H1 (cell line): ENCODE results near the gene COL27A1. TPM values are rescaled to one million over a fixed set of nuclear protein-coding genes. Genes with fewer than 3 reads are reported as not detected.

Experiments used
- CEBPB ChIP-seq: IDR thresholded peaks from 2 replicates; pipeline ENCODE4 v1.6.1; 2012; ENCODE audit warnings: low read depth, low read length
- TAF7 ChIP-seq: optimal IDR thresholded peaks from 2 replicates; pipeline ENCODE3; 2011; ENCODE audit warnings: low read depth, mild to moderate bottlenecking, inconsistent platforms, low read length, moderate library complexity, borderline replicate concordance
- polyA plus RNA-seq, 7 experiments: library from polyadenylated mRNA; depleted of rRNA in 3 of 7; stranded (reverse) in 5 of 7; unstranded in 2 of 7; fragments of >200 nt in 5 of 7; fragments of 200-250 nt in 2 of 7; gene quantifications; 1 replicate in 5 of 7; 2 replicates in 1 of 7; 4 replicates in 1 of 7; pipeline versions ENCODE4 v1.2.1 to v1.2.3, GENCODE V29; 2011 to 2013; ENCODE audit warnings: missing spikeins in 2 of 7, mixed read lengths in 2 of 7
- total RNA-seq: library from RNA; stranded (reverse); fragmentation: NEBNext Ultra II Directional; extraction: Animal tissue kit (Norgen Biotek cat#: 25700); gene quantifications from 2 replicates; pipeline ENCODE4 v1.2.1, GENCODE V29; 2021
- TF ChIP-seq, protein P1 (sequence below): IDR thresholded peaks from 2 replicates; pipeline ENCODE4 v1.6.1; 2012; ENCODE audit warnings: inconsistent platforms

The COL27A1 gene
- total and polyA plus RNA-seq, 2 of the 8 experiments (the other 6 are each of a cell fraction or from before 2014, with no cell fraction given), result 15.1 to 22.8 TPM

DNA sequence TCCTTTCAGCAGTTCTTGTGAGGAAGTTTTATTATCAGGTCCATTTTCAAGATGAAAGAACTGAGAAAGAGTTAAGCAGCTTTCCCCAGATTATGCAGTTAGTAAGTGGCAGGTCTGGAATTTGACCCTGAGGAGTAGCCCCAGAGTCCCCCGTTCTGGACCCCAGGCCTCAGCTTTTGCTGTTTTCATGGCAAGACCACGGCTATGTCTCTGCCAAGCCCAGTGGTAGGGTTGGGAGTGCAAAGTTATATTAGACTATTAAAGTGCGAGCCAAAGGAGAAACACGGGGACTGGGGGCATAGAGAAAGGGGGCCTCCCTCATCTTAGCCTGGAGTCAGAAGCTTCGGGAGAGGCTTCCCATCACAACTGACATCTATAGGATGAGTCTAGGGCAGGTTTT, 148.2 kb downstream of the COL27A1 start (continued):
- TF ChIP-seq, protein P1, sequence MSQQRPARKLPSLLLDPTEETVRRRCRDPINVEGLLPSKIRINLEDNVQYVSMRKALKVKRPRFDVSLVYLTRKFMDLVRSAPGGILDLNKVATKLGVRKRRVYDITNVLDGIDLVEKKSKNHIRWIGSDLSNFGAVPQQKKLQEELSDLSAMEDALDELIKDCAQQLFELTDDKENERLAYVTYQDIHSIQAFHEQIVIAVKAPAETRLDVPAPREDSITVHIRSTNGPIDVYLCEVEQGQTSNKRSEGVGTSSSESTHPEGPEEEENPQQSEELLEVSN, result no peak
- TF ChIP-seq CEBPB (no peak), TAF7 (no peak)
